Lower leg skin (tissue), 3 donors: ENCODE measurements around the gene FAH.

Experiments
- POLR2A ChIP-seq, 2 donors: fragments of 450-650 bp; IDR thresholded peaks; one replicate each; pipeline ENCODE4 v1.6.1; 2016 to 2017; ENCODE audit warnings: antibody characterized with exemption in 2 of 2, mild to moderate bottlenecking in 1 of 2, moderate library complexity in 1 of 2
- TF ChIP-seq, protein P1 (sequence below), 3 donors: fragments of 450-650 bp; IDR thresholded peaks; one replicate each; pipeline ENCODE4 v1.5.1; 2016; ENCODE audit warnings: antibody characterized with exemption in 3 of 3, mild to moderate bottlenecking in 3 of 3, moderate library complexity in 2 of 3

DNA sequence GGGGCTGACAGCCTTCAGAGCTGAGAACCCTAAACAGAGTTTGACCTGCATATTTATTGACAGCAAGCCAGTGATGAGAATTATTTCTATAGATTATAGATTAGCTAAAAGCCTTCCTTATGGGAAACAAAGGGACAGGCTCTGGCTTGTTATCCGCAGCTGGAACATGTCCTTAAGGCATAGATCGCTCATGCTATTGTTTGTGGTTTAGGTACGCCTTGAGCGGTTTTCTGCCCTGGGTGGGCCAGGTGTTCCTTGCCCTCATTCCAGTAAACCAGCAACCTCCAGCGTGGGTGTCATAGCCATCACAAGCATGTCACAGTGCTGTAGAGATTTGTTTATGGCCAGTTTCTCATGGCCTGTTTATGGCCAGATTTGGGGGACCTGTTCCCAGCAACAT lies 10.2 kb upstream of the FAH start:
- TF ChIP-seq POLR2A (IDR thresholded peaks at IDR 0.05), result no peak
- TF ChIP-seq, protein P1, sequence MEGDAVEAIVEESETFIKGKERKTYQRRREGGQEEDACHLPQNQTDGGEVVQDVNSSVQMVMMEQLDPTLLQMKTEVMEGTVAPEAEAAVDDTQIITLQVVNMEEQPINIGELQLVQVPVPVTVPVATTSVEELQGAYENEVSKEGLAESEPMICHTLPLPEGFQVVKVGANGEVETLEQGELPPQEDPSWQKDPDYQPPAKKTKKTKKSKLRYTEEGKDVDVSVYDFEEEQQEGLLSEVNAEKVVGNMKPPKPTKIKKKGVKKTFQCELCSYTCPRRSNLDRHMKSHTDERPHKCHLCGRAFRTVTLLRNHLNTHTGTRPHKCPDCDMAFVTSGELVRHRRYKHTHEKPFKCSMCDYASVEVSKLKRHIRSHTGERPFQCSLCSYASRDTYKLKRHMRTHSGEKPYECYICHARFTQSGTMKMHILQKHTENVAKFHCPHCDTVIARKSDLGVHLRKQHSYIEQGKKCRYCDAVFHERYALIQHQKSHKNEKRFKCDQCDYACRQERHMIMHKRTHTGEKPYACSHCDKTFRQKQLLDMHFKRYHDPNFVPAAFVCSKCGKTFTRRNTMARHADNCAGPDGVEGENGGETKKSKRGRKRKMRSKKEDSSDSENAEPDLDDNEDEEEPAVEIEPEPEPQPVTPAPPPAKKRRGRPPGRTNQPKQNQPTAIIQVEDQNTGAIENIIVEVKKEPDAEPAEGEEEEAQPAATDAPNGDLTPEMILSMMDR (IDR thresholded peaks at IDR 0.05), result no peak
